GM19452 (cell line): ENCODE results near the gene BROX.
"Not testable (repeated sequence)": the region's sequence is repeated elsewhere in the genome, so short reads cannot be mapped to it uniquely, and the experiment has no call there.

Experiments used
- ATAC-seq: cut with Tn5 transposase; IDR thresholded peaks from one replicate; pipeline ENCODE4 v1.9.1; 2021; ENCODE audit not compliant: unreplicated experiment

Gene BROX

GRCh38 chr1:222712253-222713090, at the start of gene BROX, which contains the start of gene AIDA:
Gene BROX (plus strand): TSS chr1:222712564. CDS start chr1:222715700, 3,136 bp downstream.
Gene AIDA (minus strand): TSS chr1:222712491. CDS start chr1:222712317, 174 bp downstream.
- peak; percentile 82 for ATAC-seq

GRCh38 chr1:222663431-222663934, 48.9 kb upstream of the BROX start:
- ATAC-seq = no peak

DNA sequence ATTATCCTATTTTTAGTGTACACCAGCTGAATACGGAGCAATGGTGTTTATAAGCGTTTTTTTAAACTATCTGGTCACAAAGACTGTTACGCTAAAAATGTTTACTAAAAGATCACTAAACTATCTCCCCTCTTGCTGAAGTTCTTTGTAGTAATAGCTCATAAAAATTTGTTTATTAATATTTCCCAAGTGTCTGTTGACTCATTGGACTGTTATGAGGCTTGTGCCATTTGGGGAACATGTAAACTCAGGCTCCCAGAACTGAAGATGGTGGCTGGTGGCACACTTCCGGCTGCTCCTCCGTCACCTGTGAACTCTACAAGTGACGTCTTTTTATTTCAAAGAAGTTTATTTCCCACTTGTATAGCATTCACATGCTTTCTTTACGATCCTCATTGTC, 46.4 kb upstream of the BROX start:
- no peak for ATAC-seq

GRCh38 chr1:222668184-222668583, 44.2 kb upstream of the BROX start:
- not testable (repeated sequence) for ATAC-seq

DNA sequence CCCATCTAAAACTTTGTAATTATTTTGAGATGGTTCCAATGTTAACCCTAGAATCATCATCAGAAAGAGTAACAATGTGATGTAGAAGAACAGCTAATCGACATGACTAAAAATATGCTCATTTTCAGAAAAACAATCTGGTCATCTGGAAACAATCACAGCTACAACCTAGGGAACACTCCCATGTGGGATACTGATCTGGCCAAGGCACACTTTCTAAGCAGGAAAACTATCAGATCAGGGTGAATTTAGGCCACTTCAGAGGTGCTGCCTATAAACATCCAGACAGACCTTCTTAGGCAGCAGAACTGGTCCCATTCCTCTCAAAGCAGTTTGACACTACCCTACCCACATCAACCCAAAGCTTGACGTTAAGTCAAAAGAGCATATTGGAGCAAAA, 43.3 kb upstream of the BROX start:
- not testable (repeated sequence) for ATAC-seq

- ATAC-seq = no peak
Observed at GRCh38 chr1:222670110-222670509, 42.3 kb upstream of the BROX start.

DNA sequence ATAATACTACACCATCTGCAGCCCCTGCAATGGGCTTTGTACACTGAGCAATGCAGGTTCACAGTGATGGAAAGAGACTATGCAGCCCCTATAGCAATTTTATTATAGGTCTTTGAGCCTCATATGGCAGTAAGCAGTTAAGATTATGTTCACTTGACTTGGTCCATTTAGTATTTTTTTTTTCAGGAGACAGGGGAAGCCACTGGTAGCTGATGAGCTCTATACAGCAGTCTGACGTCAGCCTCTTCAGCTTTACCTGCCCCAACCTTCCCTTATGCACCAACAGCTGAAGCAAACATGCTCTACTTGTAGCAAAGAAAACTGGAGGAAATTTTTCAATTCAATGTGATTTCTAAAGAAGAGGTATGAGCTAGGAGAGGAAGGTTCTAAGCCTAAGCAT, 32.3 kb upstream of the BROX start:
- no peak for ATAC-seq

DNA sequence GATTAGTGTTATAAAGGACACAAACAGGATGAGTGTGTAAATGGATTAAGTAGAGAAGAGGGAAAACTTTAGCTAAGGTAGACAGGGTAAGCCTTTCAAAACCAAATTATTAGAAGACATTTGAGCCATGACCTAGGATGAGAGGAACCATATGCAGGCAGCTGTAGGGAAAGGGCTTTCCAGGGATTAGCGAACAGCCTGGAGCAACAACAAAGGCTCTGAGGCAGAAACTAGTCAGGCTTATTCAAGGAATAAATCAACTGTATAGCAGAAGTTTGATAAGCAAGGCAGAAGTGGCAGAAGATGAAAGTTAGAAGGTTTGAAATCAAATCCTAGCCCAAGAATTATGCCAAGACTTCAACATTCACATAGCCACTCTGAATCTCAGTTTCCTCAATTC, 21.3 kb upstream of the BROX start:
- no peak for ATAC-seq

DNA sequence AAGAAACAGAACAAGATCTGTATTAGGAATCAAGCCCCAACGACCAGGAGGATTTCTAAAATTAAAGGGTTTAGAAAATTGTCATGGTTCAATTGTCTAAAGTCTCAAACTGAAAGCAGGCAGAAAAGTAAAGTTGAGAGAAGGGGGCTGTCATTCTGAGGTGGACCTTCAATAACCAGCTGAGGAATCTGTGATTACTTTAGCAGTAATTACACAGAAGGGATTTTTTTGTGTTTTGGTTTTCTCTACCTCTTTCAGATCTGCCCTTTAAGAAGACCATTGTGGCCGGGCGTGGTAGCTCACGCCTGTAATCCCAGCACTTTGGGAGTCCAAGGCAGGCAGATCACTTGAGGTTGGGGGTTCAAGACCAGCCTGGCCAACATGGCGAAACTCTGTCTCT, 17.4 kb upstream of the BROX start:
- no peak for ATAC-seq

DNA sequence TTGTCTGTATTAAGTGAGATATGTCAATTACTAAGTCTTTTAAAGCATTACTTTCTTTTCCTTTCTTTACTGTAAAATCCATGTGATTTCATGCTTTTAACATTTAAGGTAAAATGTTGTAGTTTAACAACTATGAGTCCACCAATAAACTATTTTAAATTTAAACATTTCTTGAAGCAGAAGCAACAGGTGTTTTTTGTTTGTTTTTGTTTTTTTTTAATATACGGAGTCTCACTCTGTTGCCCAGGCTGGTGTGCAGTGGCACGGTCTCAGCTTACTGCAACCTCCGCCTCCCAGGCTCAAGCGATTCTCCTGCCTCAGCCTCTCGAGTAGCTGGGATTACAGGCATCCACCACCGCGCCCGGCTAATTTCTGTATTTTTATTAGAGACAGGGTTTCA, 15.6 kb upstream of the BROX start:
- ATAC-seq = no peak

DNA sequence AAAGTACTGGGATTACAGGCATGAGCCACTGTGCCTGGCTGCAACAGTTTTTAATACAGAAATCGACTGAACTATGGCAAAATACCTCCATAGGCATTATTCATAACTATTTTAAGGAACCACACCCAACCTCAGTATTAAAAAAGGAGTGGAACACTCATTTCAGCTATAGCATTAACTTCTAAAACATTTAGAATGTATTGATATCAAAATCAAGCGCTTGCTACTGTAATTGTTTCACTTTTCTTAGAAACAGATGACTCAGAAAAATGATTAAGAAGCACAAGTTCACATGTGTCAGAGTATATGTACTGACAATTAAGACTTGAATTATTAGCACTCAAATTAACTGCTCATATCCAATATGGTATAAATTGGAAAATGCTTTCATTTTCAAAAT, 15.2 kb upstream of the BROX start:
- ATAC-seq = no peak

DNA sequence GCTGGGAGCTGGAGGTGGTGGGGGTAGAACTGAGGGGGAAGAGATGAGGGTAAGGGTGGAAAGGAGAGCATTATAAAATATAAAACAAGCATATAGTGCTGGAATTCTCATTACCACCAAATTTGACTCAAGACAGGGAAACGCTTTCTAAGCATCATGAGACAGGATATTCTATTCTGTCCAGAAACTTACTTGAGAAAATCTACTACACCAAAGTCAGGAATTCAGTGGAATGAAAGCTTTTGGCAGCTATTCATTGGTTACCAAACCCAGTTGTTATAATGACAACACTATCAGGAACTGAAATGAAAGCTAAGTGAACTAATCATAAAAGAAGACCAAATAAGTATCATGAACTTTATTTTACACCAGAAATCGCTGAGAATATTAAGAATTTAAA, 14.5 kb upstream of the BROX start:
- ATAC-seq = no peak

DNA sequence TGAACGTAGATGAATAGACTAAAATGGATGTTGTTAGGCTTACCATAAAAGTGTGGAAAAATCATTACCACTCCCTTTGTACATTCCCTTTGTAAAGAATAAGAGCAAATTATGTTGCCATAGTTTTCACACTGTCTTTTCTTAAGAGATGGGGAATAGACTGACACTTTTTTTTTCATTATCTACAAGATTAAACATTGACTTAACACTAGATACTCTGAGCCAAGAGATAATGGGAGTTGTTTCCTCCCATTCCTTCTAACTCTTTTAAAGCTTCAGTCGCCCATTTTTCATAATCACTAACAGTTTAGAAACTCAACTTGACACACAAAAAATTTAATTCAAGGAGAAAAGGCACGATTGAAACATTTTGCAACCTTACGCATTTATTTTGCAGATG, 10.2 kb upstream of the BROX start:
- ATAC-seq = no peak

DNA sequence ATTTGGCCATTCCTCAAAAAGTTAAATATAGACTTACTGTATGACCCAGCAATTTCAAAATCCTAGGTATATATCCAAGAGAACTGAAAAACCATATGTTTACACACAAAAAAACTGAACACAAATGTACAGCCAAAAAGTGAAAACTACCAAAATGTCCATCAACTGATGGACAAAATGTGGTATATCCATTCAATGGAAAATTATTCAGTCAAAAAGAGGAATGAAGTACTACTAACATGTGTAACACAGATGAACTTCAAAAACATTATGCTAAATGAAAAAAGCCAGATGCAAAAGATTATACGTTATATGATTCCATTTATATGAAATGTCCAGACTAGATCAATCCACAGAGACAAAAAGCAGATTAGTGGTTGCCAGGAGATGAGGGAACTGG, 8.1 kb upstream of the BROX start:
- no peak for ATAC-seq

DNA sequence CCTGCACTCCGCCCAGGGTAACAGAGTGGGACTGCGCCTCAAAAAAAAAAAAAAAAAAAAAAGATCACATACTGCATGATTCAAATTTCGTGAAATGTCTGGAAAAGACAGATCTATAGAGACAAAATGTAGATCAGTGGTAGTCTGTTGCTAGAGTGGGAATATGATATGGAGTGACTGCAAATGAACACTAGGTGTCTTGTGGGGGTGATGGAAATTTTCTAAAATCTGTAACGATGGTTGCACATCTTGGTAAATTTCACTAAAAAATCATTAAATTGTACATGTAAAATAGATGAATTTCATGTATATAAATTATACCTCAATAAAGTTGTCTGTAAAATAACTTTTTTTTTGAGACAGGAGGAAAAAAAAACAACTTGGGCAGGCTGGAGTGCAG, 5.5 kb upstream of the BROX start:
- ATAC-seq = no peak

GRCh38 chr1:222709700-222710153, 2.6 kb upstream of the BROX start:
- ATAC-seq = no peak

DNA sequence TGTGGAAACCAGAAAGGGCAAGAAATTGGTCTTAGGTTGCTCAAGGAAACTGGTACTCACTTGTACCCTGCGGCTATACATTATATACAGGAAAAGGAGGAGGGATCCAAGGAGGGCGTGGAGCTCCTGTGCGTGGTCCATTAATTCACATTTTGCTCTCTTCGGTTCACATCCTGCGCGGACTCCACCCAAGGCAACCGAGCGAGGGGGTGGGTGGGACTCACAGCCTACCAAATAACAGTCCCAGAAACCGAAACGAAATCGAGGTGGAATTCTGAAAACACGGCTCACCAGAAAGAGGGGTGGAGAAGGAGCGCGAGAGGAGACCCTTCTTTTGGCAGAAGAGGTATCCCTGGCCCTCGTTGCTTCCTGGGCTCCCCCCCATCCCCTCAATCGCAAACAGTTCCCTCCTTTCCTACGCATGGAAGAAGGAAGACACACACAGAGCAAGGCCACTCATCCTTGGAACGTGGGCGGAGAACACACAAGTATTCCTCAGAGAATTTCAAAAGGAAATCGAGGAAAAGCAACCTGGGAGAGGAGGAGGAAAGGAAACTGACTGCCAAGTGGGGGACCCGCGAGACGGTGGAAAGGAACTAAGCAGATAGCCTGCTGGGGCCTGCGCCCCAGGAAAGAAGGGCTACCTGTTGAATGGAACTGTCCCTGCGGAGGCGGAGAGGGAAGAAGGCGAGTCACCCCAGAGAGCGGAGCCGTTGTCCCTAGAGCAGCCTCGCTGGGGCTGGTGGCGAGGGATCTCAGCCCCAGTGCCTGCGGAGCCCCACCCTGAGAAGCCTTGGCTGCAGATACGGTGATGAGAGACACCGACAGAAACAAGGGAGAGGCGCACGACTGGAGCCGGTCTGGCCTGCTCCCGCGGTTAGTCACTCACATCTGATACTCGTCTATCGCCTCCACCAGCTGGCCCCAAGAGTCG, 778 bp upstream of the BROX start:
- ATAC-seq = peak; percentile 38

DNA sequence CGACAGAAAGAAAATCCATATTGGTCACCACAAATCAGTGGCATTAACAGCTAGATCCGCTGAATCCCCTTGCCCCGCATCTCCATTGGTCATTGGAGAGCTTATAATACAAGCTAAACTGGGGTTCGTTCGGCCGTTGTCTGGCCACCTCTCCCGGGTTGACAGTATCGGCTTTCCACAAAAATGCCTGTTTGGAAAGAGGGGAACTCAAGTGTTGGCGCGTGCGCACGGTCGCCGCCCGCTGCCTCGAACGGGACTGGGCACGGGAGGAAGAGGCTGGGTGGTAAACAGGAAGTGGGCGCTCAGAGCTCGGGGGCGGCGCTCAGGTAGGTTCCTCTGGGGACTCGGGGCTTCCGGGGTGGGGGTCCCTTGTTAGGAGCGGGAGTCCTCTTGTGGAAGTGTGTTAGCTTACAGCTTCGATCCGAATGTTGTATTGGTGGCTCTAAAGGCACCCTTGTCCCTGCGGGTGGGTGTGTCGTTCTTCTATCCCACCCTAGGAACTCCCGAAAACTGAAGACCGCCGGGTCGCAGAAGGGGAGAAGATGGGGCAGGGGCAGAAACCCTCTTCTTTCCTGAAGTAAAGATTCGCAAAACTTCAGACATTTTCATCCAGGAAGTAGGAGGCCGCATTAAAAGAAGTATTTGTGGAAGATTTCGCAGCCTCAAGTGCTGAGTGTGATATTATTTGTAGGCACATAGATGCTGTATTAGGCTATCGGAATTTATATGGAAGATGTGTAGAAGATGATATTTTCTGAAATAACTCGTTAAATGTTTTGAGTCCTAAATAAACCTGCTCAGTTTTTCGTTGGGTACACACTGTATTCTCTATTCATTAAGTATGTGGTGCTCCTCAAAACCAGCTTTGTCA, 962 bp downstream of the BROX start:
- ATAC-seq = peak; percentile 57

DNA sequence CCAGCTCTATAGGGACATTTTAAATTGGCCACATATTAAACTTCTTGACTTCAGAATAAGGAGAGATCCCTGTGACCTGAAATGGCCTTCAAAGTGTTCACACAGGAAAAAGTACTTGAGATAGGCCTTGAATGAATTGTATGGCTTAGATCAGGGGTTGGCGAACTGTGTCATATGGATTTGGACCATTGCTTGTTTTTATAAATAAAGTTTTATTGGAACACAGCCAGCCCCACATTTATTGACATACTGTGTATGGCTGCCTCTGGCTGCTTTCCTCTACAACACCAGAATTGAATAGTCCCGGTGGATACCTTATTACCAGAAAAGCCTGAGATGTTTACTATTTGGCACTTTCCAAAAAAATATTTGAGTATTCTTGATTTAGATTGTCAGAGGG, 4.0 kb downstream of the BROX start:
- no peak for ATAC-seq

DNA sequence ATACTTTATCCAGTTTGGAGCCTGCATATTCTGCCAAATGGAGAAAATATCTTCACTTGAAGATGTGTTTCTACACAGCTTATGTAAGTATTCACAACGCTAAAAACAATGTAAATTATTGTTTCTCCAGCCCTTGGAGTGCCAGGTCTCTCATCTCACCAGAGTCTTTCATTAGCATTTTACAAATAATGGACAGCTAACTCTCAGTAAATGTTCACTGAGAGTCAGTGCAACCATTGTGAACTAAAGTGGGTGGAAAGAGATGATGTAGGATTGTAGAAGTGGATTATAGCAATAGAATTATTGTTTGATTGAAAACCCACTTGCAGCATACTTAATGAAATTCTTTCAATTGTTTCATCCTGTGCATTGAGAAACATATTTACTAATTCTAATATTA, 16.4 kb downstream of the BROX start:
- ATAC-seq = no peak

DNA sequence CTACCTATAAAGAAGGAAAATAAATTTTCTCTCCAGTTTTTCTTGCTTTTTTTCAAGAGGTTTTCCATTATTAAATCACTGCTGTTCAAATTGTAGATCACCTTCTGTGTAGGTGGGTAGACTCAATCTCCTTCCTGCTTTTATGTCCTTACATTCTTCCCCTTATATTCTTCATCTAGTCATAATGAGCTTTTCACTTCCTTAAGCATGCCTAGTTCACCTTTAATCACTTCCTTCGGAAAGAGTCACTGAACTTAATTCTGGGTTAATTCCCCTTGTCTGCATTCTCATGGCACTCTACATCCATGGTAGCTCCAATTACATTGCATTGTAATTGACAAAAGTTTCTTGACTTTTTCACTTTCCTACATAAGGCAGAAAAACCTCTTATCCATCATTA, 18.5 kb downstream of the BROX start:
- ATAC-seq = no peak
